ENCODE data around the gene CPB2.

CPB2 gene, protein sequence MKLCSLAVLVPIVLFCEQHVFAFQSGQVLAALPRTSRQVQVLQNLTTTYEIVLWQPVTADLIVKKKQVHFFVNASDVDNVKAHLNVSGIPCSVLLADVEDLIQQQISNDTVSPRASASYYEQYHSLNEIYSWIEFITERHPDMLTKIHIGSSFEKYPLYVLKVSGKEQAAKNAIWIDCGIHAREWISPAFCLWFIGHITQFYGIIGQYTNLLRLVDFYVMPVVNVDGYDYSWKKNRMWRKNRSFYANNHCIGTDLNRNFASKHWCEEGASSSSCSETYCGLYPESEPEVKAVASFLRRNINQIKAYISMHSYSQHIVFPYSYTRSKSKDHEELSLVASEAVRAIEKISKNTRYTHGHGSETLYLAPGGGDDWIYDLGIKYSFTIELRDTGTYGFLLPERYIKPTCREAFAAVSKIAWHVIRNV

DNA sequence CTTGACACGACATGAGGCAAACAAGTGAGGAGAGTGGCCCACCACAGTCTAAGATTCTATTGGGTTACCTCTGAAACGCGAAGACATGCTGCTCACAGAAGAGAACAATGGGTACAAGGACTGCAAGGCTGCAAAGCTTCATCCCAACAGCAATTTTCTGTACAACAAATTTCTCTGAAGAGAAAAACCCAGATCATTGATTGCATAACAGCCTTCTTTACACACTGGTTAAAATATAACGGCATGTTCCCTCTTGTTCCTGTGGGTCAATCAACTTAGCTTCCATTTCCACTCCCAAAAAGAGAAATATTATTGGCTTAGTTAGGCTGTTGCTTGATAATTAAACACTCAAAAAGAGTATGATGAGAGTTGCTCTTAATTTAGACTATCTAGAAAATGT is at the start of gene CPB2:
Gene CPB2, minus strand, starts transcription at position 166 of the 400 bp plus-strand sequence. Its CDS starts 24 bp downstream, at position 142.
- no peak for DNase-seq

DNA sequence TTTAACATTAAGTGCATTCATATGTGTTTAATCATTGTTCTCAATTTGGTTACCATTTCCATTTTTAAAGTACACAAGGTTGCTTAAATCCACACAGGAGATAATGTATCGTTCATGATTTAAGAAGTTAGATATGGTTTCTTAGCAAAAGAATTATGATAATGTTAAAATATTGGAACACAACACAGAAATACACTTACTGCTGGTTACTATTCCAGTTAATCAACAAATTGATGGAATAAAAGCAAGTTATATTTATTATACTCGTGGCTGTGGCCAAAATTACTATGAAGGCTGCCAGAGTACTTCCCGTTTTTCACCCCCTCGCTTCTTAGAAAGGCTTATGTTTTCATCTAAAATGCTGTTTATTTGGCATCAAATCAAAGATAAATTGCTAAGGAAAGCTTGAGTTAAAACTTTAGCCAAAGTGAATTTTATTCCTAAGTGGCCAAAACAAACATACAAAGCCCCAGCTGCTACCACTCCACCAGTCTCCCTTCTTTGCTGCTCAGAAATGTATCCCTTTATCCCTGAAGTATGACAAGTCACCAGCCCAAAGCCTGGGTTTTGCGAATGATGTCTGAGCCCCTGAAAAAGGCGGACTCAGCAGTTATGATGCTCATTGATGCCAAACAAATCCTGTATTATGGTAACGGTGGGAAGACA is 49.4 kb upstream of the CPB2 start:
- DNase-seq: no peak

DNA sequence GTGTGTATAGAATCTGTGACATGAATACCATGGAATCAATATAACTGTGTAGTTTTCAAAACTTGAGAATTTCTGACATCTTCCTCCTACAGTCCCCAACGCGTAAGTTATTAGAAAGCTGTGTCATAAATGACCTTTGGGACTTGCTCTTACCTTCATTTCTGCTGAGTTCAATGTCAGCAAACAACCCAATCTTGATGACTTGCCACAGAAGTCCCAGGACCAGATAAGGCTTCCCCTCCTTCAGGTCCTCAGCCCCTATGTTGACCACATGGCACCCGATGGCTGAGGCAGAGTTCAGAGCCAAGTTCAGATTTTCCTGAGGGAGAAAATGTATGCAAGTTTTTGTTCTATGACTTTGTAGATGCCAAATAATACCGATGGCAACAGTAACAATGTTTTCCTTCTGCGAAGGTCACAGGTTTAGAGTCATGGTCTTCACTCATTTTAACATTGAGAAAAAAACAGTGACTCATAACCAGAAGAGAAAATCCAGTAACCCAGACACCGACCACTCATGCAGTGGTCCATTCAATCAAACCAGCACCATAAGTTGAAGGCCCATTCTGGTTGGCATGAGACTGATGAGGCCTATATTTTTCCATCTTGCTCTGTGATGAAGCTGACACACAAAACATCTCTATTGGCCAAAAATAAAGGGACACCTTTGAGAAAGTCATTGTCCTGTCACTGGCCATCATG is 47.9 kb upstream of the CPB2 start:
- DNase-seq: no peak

DNA sequence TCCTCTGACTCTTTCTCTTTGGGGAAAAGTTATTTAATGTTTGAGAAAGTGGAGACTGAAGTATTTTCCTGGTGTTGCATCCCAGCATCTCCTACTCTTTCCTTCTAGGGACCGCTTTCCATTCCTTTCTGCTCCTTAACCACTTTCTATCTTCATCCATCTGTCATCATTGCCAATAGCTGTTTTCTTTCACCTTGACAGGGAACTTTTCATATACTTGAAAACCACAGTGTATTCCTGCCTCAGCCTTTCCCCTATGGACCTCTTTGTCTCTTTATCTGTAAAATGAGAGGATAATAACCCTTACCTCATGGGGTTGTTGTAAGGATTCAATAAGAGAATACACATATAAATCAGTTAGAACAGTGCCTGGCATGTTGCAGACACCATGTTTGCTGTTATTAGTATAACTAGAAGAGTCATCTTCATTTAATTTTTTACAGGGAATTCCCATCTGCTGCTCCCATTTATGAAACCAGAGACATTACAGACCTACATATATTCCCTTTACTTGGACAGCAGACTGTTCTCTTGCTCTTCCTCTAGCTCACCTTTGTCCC is 45.4 kb upstream of the CPB2 start:
- DNase-seq: no peak

DNA sequence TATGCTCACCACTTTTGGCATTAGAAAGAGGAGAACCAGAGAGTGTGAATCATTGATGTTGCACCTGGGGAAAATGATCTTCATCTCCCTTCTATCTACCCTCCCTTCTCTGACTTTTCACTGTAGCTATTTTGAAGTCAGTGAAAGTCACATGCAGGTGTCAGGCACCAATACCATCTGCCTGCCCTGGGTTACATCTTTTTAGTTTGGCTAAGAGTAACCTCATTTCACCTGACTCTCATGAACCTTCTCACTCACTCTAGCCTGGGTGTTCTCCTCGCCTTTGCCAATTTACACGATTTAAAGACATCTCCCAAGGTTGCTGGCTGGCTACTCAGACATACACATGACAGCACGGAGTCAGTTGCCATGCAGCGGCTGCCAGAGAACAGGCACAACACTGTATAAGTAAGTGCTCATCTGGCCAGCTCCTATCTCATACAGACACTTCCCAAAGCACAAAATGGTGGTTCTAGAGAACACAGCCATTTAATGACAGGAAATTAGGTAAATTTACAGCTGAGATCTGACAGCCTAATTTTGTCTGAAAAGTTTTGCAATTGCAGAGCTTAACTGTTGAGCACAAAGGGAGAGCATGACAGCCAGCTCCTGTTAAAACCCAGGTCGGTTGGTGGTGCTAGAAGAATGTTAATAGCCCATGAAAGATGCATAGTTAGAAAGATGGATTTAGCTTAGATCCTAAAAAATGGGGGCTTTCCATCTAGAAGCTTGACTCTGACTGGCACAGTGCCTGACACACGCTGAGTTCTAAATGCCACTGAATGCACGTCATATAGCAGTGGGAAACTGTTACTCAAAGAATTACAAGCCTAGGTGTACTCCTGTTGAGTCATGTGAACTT is 44.7 kb upstream of the CPB2 start:
- no peak for DNase-seq

DNA sequence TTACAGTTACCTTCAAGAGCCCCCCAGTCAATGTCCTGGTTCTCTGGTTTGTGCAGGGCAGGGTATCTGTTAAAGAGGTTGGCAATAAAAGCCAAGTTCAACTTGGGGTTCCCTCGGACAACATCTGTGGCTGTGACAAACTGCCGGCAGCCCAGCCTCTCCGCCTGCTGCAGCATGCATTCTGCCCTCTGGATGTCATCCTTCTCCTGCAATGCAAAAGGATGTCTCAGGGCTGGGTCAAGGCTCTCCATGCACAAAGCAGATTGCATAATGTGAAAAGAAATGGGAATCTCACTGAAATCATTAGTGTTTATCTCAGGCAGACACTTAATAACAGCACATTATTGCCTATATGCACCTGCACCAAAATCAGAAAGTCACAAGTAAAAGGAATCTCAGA is 42.1 kb upstream of the CPB2 start:
- DNase-seq: no peak

DNA sequence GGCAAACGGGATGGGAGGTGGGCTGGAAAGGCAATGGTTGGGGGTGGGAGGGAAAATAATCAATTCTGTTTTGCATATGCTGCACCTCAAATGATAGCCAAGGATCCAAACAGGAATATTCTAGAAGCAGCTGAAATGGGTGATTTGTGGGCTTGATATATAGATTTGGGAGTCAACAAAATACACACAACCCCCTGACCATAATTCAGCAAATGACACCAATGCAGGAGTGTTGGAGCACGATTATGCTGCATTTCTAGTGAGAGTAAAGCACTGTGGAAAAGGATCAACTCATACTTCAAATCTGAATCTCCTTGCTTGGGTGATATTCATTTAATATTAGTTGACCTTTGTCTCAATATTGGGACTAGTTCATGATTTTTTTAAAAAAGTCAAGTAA is 41.1 kb upstream of the CPB2 start:
- no peak for DNase-seq

DNA sequence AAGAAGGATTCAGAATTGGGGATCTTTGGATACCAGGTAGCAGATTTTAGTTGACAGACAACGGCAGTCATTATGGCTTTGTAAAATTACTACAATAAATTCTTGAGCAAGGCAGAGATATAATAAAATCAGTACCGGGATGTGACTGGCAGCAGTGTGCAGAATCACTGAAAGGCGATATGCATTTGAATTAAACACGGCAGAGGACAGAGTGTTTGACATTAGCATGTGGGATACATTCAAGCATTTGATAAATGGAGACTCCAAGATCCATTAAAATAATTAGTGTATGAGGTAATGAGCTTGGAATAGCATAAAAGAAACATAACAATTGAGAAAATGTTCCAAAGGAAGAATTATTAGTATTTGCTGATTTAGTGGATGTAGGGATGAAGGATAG is 40.3 kb upstream of the CPB2 start:
- no peak for DNase-seq

DNA sequence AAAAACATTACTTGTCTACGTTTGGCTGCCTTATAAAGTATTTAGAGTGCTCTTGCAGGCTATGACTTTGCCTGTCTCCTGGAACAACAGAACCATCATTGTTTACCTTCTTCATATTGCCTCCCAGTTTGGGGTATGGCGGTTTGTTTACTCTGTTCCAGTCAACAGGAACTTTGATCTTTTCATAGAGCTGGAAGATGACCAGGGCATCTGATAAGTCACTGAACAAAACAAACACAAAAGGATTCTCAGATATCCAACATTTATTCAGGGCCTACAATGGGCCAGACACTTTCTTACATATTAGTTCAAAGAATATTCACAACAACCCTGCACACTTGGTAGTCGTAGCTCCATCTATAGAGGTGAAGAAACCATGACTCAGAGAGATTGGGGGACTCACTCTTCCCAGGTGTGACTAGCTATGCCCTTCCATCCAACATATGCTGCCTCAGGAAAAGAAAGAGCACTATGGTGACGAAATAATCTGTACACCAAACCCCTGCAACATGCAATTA is 38.4 kb upstream of the CPB2 start:
- no peak for DNase-seq

DNA sequence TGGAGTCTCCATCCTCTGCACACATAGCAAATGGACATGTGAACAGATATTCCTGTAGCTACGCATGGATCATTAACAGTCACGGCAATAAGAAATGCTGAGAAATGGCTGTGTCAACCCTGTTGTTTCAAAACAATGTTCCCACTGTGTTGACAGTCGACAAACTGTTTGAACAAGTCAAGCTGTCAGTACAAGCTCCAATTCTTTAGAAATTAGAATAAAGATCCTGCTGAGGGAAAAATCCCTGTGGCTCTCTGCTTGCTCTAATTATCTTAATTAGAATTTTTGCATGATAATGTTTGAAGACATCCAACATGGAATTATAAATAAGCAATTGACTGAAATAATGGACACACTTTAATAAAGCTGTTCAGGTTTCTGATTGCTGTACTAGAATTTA is 37.9 kb upstream of the CPB2 start:
- no peak for DNase-seq

DNA sequence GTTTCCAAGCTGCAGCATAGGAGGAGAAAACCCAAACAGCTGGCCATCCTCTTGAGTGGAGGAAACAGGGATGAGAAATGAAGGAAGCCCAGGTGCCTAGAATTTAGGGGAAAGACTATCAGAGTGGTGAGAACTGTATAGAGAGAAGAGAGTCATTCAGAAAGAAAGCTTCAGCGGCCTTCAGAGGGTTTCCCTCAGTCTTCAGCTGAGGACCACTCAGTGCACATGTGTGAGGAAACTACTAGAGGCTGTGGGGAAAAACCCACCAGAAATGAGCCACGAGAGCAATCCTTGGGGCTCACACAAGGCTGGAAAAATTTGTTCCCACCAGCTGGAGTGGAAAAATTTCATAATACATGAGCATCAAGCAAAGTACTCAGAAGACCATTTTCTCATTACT is 35.2 kb upstream of the CPB2 start:
- no peak for DNase-seq

DNA sequence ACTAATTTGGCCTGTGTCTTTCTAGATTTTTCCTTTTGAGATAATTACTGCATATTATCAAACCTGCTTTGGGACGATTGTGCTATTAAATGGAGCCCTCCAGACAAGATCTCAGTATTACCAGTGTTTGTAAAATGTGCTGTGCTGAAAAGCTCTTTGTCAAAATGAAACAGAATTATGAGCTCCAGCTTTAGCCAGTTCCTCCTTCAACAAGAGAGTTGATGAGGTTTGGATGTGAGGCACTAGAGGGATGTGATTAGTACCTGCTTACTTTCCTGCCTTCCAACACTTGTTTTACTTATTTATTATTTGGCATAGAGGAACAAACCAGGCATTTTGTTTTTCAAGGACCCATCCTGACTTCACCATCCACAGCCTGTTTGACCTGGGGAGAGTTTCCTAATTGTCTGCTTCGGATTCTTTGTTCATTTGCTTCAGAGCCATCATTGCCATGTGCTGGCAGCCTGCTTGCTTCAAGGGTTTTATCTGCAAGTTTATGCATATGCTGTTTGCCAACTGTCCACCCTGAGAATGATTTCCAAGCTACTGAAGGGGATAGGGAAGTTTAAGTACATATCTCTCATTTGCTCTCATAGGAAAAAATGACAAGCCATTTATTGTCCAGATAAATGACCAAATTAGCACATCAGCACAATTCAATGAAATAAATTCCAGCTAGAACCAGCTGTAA is 32.9 kb upstream of the CPB2 start:
- no peak for DNase-seq

DNA sequence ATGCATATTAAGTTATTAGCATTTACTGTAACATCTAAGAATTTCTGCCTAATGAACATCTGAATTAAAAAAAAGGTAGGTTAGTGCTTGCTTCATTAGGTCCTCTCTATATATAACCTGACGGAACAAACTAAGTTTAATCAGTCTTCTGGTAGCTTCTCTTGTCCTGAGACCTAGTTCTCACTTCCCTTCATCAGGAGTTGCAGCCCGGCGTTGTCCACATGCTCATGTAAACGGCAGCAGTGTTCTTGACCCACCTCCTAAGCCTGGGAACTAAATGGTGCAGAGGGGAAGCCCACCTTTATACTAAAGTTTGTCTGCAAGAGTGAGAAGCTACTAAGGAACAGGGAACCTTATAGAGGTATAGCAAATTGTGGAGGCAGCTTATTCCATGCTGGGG is 31.9 kb upstream of the CPB2 start:
- DNase-seq: no peak

DNA sequence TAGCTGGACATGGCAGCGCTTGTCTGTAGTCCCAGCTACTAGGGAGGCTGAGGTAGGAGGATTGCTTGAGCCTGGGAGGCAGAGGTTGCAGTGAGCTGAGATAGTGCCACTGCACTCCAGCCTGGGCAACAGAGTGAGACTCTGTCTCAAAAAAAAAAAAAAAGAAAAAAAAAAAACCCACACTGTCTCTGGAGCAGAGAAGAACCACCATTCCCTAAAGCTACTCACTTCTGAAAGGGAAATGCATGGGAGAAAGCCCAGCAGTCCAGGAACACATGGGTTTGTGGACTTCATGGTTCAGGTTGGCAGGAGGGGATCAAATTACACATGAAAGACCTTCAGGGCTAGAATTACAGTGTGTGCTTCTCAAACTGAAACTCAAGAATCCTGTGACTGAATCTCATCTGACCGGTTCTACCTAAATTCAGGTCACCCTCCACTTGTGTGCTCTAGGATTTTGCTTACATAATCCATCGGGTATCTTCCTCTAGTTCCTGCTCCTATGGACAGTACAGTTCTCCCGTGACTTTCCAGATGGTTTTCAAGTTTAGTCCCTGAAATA is 30.2 kb upstream of the CPB2 start:
- no peak for DNase-seq

DNA sequence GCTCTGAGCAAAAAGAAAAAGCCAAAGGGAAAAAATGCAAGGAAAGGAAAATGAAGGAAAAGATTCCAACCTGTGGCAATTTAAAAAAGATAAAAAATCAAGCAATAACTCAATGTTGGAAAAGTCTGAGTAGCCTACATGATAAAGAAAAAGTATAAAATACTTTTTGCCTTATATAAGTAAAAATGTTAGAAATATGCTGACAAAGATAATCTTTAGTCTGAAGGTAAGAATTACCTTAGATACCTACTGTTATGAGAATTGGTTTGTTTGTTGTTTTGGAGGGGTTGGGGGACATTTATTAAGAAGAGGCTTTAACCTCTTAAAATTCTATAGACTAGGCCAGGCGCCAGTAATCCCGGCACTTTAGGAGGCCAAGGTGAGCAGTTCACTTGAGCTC is 29.7 kb upstream of the CPB2 start:
- no peak for DNase-seq

DNA sequence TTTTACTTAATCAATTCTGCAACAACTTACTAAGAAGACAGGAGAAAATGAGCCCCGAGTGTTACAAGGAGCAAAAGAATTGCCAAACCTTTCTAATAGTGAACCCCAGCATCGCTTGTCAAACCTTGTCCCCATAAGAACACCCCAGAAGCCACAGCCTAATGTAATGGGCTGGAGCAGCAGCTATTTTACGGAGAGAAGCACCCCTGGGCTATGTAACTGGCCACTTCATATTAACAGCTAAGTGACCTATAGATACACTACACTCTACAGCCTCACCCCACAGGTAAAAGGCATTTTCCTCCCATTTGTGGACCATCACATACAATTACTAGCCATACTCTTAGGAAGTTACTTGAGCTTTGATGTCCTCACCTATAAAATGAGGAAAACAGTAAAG is 27.3 kb upstream of the CPB2 start:
- no peak for DNase-seq

DNA sequence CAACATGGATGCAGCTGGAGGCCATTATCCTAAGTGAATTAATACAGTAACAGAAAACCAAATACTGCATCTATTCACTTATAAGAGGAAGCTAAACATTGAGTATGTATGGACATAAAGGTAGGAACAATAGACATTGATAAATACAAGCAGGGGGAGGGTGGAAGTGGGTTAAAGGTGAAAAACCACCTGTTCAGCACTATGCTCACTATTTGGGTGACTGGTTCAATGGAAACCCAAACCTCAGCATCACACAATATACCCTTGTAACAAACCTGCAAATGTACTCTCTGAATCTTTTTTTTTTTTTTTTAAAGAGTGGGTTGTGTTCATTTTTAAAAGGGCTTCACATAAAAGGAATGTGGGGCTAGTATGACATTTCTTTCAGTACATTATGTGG is 26.9 kb upstream of the CPB2 start:
- DNase-seq: no peak

DNA sequence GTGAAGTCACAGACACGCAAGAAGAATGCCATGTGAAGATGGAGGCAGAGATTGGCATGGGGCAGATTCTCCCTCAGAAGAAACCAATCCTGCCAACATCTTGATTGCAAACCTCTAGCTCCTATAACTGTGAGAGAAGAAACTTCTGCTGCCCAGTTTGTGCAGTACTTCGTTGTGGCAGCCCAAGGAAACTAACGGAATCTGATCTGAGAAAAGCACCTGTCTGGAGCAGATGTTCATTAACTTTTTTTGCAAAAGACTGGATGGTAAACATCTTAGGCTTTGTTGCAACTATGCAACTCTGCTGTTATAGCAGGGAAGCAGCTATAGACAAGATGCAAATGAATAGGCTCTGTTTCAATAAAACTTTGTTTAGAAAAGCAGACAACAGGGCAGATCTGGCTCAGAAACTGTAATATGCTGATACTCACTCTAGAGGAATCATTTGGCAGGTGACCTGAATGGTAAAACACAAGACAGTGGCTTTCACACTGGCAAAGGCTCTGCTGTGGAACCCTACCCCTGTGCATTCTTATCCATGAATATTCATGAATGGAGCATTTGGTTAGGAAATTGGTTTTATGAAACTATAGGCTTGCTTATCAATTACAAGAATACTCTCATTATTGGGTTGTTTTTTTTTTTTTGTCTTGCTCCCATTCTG is 25.3 kb upstream of the CPB2 start:
- no peak for DNase-seq

DNA sequence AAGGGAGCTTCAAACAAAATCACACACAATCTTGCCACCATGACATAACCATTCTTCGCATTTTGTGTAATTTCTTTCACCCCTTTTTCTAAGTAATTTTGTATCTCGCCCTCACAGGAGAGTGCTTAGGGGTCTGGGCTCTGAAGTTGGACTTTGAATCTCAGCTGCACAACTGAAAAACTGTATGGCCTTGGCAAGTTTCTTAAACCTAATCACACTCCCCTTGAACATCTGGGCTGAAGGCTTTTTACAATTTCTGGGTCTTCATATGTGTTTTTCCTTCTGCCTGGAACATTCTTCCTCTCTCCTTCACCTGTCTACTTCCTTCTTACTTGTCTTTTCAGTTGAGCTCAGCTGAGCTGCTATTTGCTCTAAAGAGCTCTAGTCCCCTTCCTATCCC is 24.3 kb upstream of the CPB2 start:
- no peak for DNase-seq

DNA sequence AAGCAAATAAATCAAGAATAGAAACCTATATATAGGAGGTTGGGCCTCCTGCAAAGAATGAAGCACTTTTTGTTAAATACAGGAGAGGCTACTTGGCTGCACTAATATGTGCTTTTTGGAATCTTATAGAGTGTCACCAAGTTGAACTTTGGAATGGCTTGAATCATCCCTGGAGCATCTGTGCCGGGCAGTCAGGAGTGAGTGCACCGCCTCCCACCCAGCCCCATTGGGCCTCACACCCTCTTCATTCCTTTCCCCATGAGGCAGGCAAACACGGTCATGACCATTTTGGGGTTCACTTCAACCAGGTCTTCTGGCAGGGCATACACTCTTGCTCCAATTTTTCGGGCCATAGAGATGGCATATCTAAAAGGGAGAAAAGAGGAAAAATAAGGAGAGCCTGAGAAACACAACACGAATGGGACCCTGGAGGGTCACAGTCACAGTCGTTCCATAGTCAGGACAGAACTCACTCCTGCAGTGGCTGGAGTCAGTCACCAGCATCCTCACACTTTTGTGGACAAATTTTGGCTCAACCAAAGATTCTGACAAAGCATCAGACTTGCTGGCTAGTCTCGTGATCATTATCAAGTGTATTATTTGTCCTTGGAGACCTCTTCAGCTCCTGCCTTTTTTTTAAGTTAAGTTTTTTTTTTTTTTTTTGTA is 22.7 kb upstream of the CPB2 start:
- no peak for DNase-seq
